ENCODE measurements around the gene REXO1. TPM values are rescaled to one million over a fixed set of nuclear protein-coding genes. Genes with fewer than 3 reads are reported as not detected.
"Not testable (repeated sequence)": the region's sequence is repeated elsewhere in the genome, so short reads cannot be mapped to it uniquely, and the experiment has no call there.

REXO1 gene
- total RNA-seq, 4 donors from 2014 or later: 11.4 to 29.9 (median 16.1) TPM

- Histone ChIP-seq H3K27ac (no peak overlapping the region), H3K36me3 (no peaks in the 10 kb centered on the region), H3K4me1 (peaks cover 0 to 8% (median 7%) of the 10 kb centered on the region in 3 donors), H3K4me3 (no peak overlapping the region), H3K27me3 (no peaks in the 10 kb centered on the region), H3K9me3 (no peaks in the 10 kb centered on the region)
- WGBS, 2 donors (ENCODE audit: low coverage in 1 of 2): 38 to 67% methylated on average over 3 to 4 of the region's 28 CpGs
- ATAC-seq: no peak
- TF ChIP-seq POLR2AphosphoS5 (IDR thresholded peaks at IDR 0.05) (no peak), EP300 (IDR thresholded peaks at IDR 0.05) (no peak), CTCF (IDR thresholded peaks at IDR 0.05) (no peak), POLR2A (IDR thresholded peaks at IDR 0.05) (no peak)
These were observed 41.1 kb downstream of the REXO1 start for GRCh38 chr19:1807030-1807694.

GRCh38 chr19:1806184-1807029 is 41.9 kb downstream of the REXO1 start:
- no peak overlapping the region for H3K4me3 ChIP-seq
- ATAC-seq: no peak
- TF ChIP-seq POLR2AphosphoS5 (IDR thresholded peaks at IDR 0.05): no peak
- TF ChIP-seq POLR2A (IDR thresholded peaks at IDR 0.05): no peak
- no peak for TF ChIP-seq CTCF (IDR thresholded peaks at IDR 0.05)
- no peak for TF ChIP-seq EP300 (IDR thresholded peaks at IDR 0.05)
- no peaks in the 10 kb centered on the region for H3K27me3 ChIP-seq
- no peaks in the 10 kb centered on the region for H3K9me3 ChIP-seq
- WGBS, 2 donors (ENCODE audit: low coverage in 1 of 2): 60% methylated on average over 2 of the region's 45 CpGs; no CpG with 5 or more reads in 1 of the 2 donors
- peaks cover 0 to under 1% (median under 1%) of the 10 kb centered on the region in 3 donors for H3K4me1 ChIP-seq
- no peak overlapping the region for H3K27ac ChIP-seq
- H3K36me3 ChIP-seq: no peaks in the 10 kb centered on the region

- no peaks in the 10 kb centered on the region for H3K36me3 ChIP-seq
- no peak overlapping the region for H3K4me3 ChIP-seq
- H3K27ac ChIP-seq: no peak overlapping the region
- H3K9me3 ChIP-seq: no peaks in the 10 kb centered on the region
- 72% methylated on average over 3 of the region's 24 CpGs; no CpG with 5 or more reads in 1 of the 2 donors for WGBS, 2 donors (ENCODE audit: low coverage in 1 of 2)
- no peaks in the 10 kb centered on the region for H3K4me1 ChIP-seq
- no peak for TF ChIP-seq POLR2A (IDR thresholded peaks at IDR 0.05)
- ATAC-seq: no peak
- H3K27me3 ChIP-seq: no peaks in the 10 kb centered on the region
These were observed 42.7 kb downstream of the REXO1 start for GRCh38 chr19:1805401-1806183.

- ATAC-seq: no peak
- H3K4me1 ChIP-seq: no peaks in the 10 kb centered on the region
- no peak overlapping the region for H3K4me3 ChIP-seq
- 74 to 80% methylated on average over 3 to 4 of the region's 6 CpGs for WGBS, 2 donors (ENCODE audit: low coverage in 1 of 2)
- no peak overlapping the region for H3K27ac ChIP-seq
- no peaks in the 10 kb centered on the region for H3K27me3 ChIP-seq
- TF ChIP-seq POLR2AphosphoS5 (IDR thresholded peaks at IDR 0.05) (no peak), EP300 (IDR thresholded peaks at IDR 0.05) (no peak), CTCF (IDR thresholded peaks at IDR 0.05) (no peak)
- H3K36me3 ChIP-seq: no peaks in the 10 kb centered on the region
- no peaks in the 10 kb centered on the region for H3K9me3 ChIP-seq
These were observed 43.4 kb downstream of the REXO1 start for GRCh38 chr19:1804858-1805257.

GRCh38 chr19:1799695-1800342 is 48.5 kb downstream of the REXO1 start:
- no peaks in the 10 kb centered on the region for H3K9me3 ChIP-seq
- 98 to 100% methylated on average over 2 to 8 of the region's 36 CpGs for WGBS, 2 donors (ENCODE audit: low coverage in 1 of 2)
- peaks cover 0 to 8% (median 0%) of the 10 kb centered on the region in 3 donors for H3K4me1 ChIP-seq
- no peaks in the 10 kb centered on the region for H3K36me3 ChIP-seq
- peaks cover 23% of the 10 kb centered on the region for H3K27me3 ChIP-seq
- ATAC-seq: no peak
- TF ChIP-seq POLR2AphosphoS5 (IDR thresholded peaks at IDR 0.05) (no peak), POLR2A (IDR thresholded peaks at IDR 0.05) (no peak)
- no peak overlapping the region for H3K27ac ChIP-seq
- no peak overlapping the region for H3K4me3 ChIP-seq

GRCh38 chr19:1797313-1797712 is 51.0 kb downstream of the REXO1 start:
- not testable (repeated sequence) for H3K4me1 ChIP-seq, ATAC-seq, H3K36me3 ChIP-seq, H3K4me3 ChIP-seq, H3K27ac ChIP-seq, H3K9me3 ChIP-seq
- 93 to 100% methylated on average over 3 to 5 of the region's 7 CpGs for WGBS, 2 donors (ENCODE audit: low coverage in 1 of 2)
- peaks cover 43% of the 10 kb centered on the region for H3K27me3 ChIP-seq
